ENCODE measurements around the gene SPECC1. TPM values are rescaled to one million over a fixed set of nuclear protein-coding genes. Genes with fewer than 3 reads are reported as not detected.
"Not testable (repeated sequence)": the region's sequence is repeated elsewhere in the genome, so short reads cannot be mapped to it uniquely, and the experiment has no call there.

The SPECC1 gene
- total RNA-seq, 1 experiment from 2014 or later: 46.4 TPM

- no TSS peak for BruUV-seq (replicated peaks)
- Histone ChIP-seq H3F3A (ENCODE audit: low read length, unreplicated experiment) (no peaks in the 10 kb centered on the region), H3K9me3 (ENCODE audit: low read length) (no peaks in the 10 kb centered on the region), H2AFZ (ENCODE audit: low read length) (no peak overlapping the region), H3K27me3 (ENCODE audit: low read length) (no peaks in the 10 kb centered on the region), H3K27ac (ENCODE audit: low read length) (no peak overlapping the region), H4K20me1 (ENCODE audit: low read length) (no peaks in the 10 kb centered on the region), H3K4me3 (ENCODE audit: low read length) (no peak overlapping the region), H3K9ac (ENCODE audit: low read length) (no peak overlapping the region), H3K9me2 (replicated peaks; ENCODE audit: low read length) (no peaks in the 10 kb centered on the region), H3K36me3 (ENCODE audit: low read depth, low read length) (no peaks in the 10 kb centered on the region), H3K4me2 (ENCODE audit: low read length) (no peak overlapping the region), H3K4me1 (ENCODE audit: insufficient read depth, low read length) (0 out of 2 replicates have a peak, but pooled peaks cover 2% of the 10 kb centered on the region), H3K79me2 (ENCODE audit: low read length) (no peaks in the 10 kb centered on the region)
- ChIA-PET CTCF (no interaction called here), POLR2A (ENCODE audit: unreplicated experiment) (no interaction called here)
- intact Hi-C loops (cut with micrococcal nuclease): no loop called here
- ATAC-seq: no peak
- no peak for DNase-seq
- TF ChIP-seq EZH2phosphoT487 (IDR thresholded peaks at IDR 0.05; ENCODE audit: borderline replicate concordance, low read length) (no peak), EZH2 (IDR thresholded peaks at IDR 0.05; ENCODE audit: low read length, unreplicated experiment) (no peak), CTCF (conservative IDR thresholded peaks at IDR 0.05; ENCODE audit: low read depth, low read length) (no peak)
Observed at GRCh38 chr17:20097330-20097729, 88.2 kb downstream of the SPECC1 start.

- no TSS peak for BruUV-seq (replicated peaks)
- H3K79me2 ChIP-seq (ENCODE audit: low read length): no peaks in the 10 kb centered on the region
- no peak overlapping the region for H3K4me3 ChIP-seq (ENCODE audit: low read length)
- no peak for DNase-seq
- no peaks in the 10 kb centered on the region for H3K36me3 ChIP-seq (ENCODE audit: low read depth, low read length)
- ChIA-PET POLR2A (ENCODE audit: unreplicated experiment) (no interaction called here), CTCF (no interaction called here)
- H3K4me2 ChIP-seq (ENCODE audit: low read length): no peak overlapping the region
- H4K20me1 ChIP-seq (ENCODE audit: low read length): no peaks in the 10 kb centered on the region
- H3K9ac ChIP-seq (ENCODE audit: low read length): no peak overlapping the region
- no peaks in the 10 kb centered on the region for H3K4me1 ChIP-seq (ENCODE audit: insufficient read depth, low read length)
- no peak overlapping the region for H2AFZ ChIP-seq (ENCODE audit: low read length)
- intact Hi-C loops (cut with micrococcal nuclease): no loop called here
- TF ChIP-seq EZH2 (IDR thresholded peaks at IDR 0.05; ENCODE audit: low read length, unreplicated experiment) (no peak), CTCF (conservative IDR thresholded peaks at IDR 0.05; ENCODE audit: low read depth, low read length) (no peak), EZH2phosphoT487 (IDR thresholded peaks at IDR 0.05; ENCODE audit: borderline replicate concordance, low read length) (no peak)
- no peaks in the 10 kb centered on the region for H3F3A ChIP-seq (ENCODE audit: low read length, unreplicated experiment)
- no peaks in the 10 kb centered on the region for H3K9me3 ChIP-seq (ENCODE audit: low read length)
- no peak overlapping the region for H3K27ac ChIP-seq (ENCODE audit: low read length)
- H3K27me3 ChIP-seq (ENCODE audit: low read length): no peaks in the 10 kb centered on the region
- no peak for ATAC-seq
- H3K9me2 ChIP-seq (replicated peaks; ENCODE audit: low read length): no peaks in the 10 kb centered on the region
Observed at GRCh38 chr17:20098314-20098713, 89.2 kb downstream of the SPECC1 start.

GRCh38 chr17:20100806-20101205, 91.6 kb downstream of the SPECC1 start:
- H3K4me3 ChIP-seq (ENCODE audit: low read length); H3K79me2 ChIP-seq (ENCODE audit: low read length); H3K36me3 ChIP-seq (ENCODE audit: low read depth, low read length); H3K9ac ChIP-seq (ENCODE audit: low read length); H3K9me2 ChIP-seq (replicated peaks; ENCODE audit: low read length); H4K20me1 ChIP-seq (ENCODE audit: low read length); ATAC-seq; H3K4me2 ChIP-seq (ENCODE audit: low read length); CTCF ChIA-PET; H3K9me3 ChIP-seq (ENCODE audit: low read length); DNase-seq; H3K27ac ChIP-seq (ENCODE audit: low read length); H3F3A ChIP-seq (ENCODE audit: low read length, unreplicated experiment); intact Hi-C loops (cut with micrococcal nuclease); POLR2A ChIA-PET (ENCODE audit: unreplicated experiment); H3K27me3 ChIP-seq (ENCODE audit: low read length); H2AFZ ChIP-seq (ENCODE audit: low read length); BruUV-seq (replicated peaks); H3K4me1 ChIP-seq (ENCODE audit: insufficient read depth, low read length): not testable (repeated sequence)

All from PC-3 (cell line).